NCI-H69 (cell line): ENCODE data around the gene SERPINE3.

Source experiments
- DNase-seq: peaks from one replicate; lab custom pipeline; 2025; lab: John Stamatoyannopoulos, UW

SERPINE3 gene

GRCh38 chr13:51328488-51328887 is 11.0 kb upstream of the SERPINE3 start:
- DNase-seq: no peak

- no peak for DNase-seq
Measured at GRCh38 chr13:51329606-51330005, 9.9 kb upstream of the SERPINE3 start.

GRCh38 chr13:51330791-51331190 is 8.7 kb upstream of the SERPINE3 start:
- DNase-seq: no peak

DNA sequence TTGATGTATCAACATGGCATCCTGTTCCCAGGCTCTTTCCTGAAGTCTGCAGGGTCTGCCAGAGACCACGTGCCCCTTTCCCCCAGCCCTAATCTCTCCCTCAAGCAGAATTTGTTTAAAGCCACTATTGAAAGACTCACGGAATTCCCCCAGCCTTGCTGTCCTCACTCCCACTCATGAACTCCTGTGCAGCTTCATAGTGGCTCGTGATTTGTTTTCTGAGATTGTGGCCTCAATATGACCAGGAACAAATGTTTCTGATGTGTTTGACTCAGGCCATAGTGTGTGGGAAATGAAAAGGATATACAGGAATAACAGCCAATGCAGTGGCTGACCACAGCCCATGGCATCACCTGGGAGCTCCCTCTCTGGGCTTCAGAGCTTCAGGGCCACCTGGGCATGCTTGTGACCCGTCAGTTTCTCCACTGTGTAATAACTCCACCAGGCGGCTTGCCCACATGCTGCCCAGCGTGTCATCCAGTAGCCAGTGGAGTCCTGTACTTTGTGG is 8.1 kb upstream of the SERPINE3 start:
- DNase-seq: no peak

GRCh38 chr13:51332566-51333361 is 6.7 kb upstream of the SERPINE3 start:
- no peak for DNase-seq

GRCh38 chr13:51333421-51333820 is 6.1 kb upstream of the SERPINE3 start:
- DNase-seq: no peak

DNA sequence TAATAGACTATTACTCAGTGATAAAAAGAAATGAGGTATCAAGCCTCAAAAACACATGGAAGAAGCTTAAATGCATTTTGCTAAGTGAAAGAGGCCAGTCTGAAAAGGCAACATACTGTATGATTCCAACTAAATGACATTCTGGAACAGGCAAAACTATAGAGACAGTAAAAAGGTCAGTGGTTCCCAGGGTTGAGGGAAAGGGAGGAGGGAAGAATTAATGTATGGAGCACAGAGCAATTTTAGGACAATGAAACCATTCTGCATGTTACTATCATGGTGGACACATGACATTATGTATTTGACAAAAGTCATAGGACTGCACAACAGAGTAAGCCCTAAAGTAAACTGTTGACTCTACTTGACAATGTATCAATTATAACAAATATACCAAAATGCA is 5.7 kb upstream of the SERPINE3 start:
- no peak for DNase-seq

DNA sequence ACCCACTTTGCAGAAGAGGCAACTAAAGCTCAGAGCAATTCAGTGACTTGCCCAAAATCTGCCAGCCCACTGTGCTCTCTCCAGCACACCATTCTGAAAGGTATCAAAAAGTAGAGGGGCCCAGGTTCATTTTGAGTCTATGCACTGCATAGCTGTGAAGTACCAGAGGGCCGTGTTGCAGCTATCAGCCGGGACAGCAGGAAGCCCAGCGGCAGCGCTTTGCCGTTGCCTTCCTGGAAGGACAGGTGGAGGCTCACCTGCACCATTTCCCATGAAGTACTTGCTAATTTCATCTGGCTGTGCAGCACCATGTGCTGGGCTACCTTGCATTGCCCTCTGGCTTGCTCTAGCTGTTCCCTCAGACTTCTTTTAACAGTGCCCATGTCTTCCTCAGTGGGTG is 2.7 kb upstream of the SERPINE3 start:
- DNase-seq: no peak

- DNase-seq: no peak
Measured at GRCh38 chr13:51339952-51340732, 651 bp downstream of the SERPINE3 start.

DNA sequence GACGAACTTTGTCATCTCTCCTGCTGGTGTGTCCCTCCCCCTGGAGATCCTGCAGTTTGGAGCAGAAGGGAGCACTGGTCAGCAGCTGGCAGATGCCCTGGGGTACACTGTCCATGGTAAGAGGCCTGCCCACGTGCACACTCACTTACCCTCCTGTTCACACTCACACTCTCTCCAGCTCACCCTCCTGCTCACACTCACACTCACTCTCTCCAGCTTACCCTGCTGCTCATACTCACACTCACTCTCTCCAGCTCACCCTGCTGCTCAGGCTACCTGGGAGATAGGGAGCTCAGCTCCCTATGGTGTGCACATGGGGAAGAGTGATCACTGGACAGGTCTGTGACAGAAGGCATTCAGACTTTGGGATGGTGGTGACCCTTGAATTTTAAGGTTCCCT is 1.7 kb downstream of the SERPINE3 start:
- DNase-seq: no peak

- DNase-seq: no peak
Measured at GRCh38 chr13:51341791-51342190, 2.3 kb downstream of the SERPINE3 start.

- DNase-seq: no peak
Measured at GRCh38 chr13:51342706-51343105, 3.2 kb downstream of the SERPINE3 start.

- no peak for DNase-seq
Measured at GRCh38 chr13:51343475-51343874, 4.0 kb downstream of the SERPINE3 start.

DNA sequence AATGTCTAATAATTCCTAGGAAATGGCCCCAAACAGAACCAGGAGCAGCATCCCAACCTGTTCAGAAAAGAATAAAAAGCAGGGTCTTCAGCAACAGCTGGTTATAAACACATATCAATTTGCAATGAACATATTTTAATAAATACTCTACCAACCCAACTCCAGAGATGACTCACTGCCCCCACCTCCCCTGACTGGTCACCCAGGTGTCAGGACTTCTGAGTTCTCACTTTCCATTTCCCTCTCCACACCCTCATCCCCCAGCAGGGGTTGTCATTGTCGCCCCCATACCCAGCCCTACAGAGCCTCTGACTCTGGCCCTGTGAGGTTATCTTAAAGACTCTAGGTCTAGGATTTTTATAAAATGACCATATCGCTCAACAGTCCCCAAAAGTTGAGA is 6.9 kb downstream of the SERPINE3 start:
- DNase-seq: no peak

GRCh38 chr13:51347099-51347498 is 7.6 kb downstream of the SERPINE3 start:
- no peak for DNase-seq

GRCh38 chr13:51348069-51348967 is 8.8 kb downstream of the SERPINE3 start:
- no peak for DNase-seq

DNA sequence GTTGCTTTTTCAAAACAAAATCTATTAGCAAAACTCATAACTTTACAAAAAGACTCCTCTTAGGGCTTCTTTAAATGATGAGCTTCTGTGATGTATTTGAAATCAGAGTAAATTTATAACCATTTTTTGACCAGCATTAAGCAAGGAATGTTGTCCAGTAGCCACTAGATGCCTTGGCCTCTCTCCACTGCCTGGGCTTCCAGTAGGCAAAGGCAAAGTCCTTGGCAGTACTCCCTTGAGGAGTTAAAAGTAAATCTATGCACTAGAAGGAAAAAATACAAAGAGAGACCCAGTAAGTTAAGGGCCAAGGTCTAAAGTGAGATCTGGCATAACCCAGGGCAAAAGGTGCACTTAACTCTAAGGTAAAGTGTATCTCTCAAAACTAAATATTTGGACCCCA is 9.5 kb downstream of the SERPINE3 start:
- DNase-seq: no peak

DNA sequence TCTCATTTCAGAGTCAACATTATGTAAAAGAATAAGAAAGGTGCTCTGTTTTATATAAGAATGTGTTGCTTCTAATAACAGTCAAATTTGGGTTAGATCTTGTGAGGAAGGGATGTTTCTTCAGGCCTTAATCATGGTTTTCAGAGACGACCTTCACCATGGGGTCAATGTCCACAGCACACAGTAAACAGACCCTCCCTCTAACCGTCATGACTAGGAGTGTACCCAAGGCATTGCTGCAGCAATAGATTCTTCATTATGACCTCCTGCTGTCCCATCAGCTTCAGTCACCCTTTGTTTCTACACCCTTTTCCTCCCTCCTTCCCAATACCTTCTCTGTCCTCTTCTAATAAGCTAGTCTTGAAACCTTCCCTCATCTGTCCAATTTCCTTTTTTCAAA is 15.7 kb downstream of the SERPINE3 start:
- DNase-seq: no peak

DNA sequence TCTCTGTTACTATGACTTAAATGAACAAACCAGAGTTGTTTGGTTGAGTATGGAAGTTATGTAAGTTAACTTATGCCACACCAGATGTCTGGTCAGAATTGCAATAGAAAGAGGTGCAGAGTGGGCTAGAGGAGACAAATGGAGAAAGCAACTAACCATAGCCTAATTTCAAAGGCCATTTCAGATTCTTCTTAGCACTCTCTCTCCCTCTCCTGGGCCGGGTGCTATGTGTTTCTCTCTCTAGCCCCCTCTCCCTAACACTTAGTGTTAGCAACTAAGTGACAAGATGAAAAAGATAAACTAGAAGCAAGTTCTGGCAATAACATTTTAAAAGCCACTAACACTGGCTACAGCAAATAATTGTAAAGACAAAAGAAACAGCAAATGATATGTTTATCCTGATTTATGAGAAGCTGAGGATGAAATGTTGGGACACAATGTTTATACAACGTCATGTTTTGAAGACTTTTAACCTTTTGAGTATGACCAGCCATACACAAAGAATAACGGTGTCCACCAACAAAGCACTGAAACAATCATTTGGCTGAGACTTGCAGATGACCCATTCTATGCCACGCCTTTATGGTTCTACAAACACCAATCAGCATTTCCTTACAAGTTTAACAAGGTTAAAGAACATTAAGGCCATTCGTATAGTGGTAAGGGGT is 18.6 kb downstream of the SERPINE3 start:
- DNase-seq: peak; percentile 14

DNA sequence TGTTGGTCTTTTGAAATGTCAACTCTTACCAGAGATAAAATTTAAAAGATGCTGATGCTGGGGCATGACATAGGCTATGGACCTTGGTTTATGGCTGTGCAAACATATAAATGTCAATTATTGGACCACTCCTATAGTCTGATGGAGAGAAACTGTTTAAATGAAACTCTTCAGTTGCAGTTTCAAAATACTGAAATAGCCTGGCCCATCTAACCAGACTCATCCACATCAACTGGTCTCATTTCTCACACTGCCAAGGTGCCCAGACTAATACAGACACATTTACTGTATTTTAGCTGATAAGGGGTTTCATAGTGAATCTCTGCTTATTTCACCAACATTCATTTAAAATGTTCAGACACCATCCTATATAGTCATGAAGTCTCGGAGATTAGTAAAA is 19.9 kb downstream of the SERPINE3 start:
- DNase-seq: no peak

DNA sequence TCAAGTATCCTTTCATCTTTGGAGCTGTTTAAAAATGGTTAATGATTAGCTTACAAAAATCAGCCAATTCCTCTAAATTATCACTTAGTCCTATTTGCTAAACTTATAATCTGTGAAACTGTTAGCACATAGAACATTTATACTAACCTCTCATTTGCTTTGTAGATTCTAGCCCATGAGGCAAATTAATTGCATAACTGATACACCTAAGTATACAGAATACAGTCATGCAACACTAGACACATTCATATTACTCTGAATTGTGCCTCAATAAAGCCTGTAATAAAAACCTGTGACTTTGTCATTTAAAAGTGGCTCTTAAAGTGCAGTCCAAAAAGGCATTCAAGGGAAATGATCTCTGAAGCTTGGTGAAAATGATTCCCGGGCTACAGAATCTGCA is 21.0 kb downstream of the SERPINE3 start:
- DNase-seq: peak; percentile 77

GRCh38 chr13:51361106-51361505 is 21.6 kb downstream of the SERPINE3 start:
- no peak for DNase-seq
